Astrocyte of the hippocampus (primary cell): ENCODE data around the gene ADGRL1.

Experiments used
- DNase-seq: peaks from one replicate; pipeline ENCODE4 v3.0.0; 2011; ENCODE audit warnings: low read depth, low spot score

Gene ADGRL1

GRCh38 chr19:14112809-14113385 lies 93.1 kb downstream of the ADGRL1 start:
- DNase-seq = no peak

- DNase-seq = no peak
Measured at GRCh38 chr19:14112051-14112808, 93.7 kb downstream of the ADGRL1 start.

GRCh38 chr19:14111486-14111885 lies 94.5 kb downstream of the ADGRL1 start:
- DNase-seq = no peak

- no peak for DNase-seq
Measured at GRCh38 chr19:14110650-14111049, 95.3 kb downstream of the ADGRL1 start.

DNA sequence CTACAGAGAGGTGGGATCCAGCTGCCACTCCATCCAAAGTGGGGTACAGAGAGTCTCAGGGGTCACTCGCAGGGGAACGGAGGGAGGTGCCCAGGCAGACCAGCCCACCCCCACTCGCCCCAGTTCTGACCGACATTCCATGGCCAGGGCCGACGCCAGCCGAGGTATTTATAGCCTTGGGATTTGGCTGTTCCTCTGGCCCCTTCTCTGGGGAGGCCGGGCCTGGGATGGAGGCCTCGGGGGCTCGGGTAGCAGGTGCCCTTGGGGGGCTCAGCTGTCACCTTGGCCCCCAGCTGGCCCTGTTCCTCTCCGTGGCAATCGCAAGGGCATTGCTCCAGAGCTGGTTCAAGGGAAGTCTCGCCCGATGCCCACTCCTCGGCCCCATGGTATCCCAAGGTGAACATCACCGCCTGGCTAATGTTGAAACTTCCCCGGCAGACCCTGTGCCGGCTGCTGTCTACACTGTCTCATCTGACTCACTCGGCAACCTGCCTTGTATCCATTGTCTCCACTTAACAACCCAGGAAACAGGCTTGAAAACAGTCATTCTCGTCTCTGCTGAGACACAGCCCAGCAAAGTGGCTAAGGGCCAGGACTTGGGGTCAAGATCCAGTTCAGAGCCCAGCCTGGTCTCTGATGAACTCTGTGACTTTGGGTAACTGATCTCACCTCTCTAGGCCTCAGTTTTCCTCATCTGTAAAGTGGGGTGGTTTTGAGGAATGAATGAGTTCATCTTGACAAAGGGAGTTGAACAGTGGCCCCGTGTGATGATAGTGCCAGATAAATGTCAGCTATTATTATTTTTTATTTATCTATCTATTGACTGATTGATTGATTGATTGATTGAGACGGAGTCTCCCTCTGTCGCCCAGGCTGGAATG lies 98.1 kb downstream of the ADGRL1 start:
- DNase-seq = peak; percentile 52

DNA sequence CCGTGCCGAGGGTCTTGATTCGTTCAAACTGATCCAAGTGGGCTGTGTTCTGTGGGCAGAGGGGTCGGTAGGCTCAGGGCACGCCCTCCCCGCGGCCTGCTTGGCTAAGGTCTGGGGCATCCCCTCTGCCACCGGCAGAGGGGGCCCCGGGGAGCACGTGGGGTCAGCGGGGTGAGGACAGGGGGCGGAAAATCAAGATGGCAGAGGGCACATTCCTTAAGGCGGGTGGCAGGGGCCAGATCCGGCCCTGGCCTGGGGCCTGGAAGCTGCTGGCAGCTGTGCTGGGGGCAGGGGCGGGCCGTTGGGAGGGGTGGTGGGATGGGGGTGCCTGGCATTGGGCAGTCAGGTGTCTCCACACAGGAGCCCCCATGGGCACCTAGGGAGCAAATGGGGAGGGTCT lies 99.1 kb downstream of the ADGRL1 start:
- no peak for DNase-seq

DNA sequence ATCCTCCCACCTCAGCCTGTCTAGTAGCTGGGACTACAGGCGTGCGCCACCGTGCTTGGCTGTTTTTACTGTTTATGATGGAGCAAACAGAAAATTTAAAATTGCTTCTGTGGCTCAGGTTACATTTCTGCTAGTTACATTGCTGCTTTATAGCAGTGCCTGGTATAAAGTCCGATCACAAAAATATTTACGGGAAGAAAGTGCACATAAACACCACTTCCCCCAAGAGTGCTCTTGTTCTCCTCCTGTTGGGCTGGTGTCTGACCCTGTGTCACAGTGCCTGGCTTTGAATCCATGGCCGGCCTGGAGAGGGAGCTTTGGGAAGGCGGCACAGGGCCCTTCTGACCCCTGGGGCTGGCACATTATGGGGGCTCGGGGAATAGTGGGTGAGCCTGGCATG lies 100.3 kb downstream of the ADGRL1 start:
- no peak for DNase-seq

DNA sequence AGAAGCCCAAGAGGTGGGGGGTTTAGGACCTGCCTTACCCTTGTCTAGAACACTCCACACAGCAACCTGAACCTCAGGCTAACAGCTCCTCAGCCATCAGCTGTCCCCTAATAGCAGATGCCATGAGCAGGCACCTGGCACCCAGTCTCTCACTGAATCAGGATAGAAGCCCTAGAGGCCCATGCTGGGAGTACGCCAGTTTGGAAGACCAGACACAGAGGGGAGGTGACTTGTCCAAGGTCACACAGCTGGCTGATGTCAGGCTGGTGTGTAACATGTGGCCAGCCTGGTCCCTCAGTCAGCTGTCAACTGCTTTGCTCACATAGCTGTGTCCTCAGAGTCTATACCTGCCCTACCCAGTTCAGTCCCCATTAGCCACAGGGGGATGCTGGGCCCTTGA lies 102.7 kb downstream of the ADGRL1 start:
- no peak for DNase-seq

DNA sequence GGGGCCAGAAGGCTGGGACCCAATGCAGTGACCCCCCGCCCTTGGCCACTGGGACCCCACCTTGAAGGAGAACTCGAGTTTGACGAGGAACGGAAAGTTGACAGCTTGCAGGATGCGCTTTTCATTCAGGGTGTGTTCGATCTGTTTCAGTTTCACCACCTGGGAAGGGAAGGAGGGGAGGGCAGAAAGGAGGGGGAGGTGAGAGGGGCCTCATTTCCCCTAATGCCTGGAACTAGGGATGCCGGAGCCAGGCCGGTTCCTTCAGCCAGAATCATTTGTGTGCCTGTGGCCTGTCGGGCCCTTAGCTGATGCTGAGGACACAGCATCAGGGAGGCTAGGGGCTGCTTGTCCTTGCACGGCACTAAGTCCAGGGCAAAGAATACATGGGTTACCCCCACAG lies 103.2 kb downstream of the ADGRL1 start:
- DNase-seq = no peak

GRCh38 chr19:14102102-14102696 lies 103.8 kb downstream of the ADGRL1 start:
- no peak for DNase-seq

DNA sequence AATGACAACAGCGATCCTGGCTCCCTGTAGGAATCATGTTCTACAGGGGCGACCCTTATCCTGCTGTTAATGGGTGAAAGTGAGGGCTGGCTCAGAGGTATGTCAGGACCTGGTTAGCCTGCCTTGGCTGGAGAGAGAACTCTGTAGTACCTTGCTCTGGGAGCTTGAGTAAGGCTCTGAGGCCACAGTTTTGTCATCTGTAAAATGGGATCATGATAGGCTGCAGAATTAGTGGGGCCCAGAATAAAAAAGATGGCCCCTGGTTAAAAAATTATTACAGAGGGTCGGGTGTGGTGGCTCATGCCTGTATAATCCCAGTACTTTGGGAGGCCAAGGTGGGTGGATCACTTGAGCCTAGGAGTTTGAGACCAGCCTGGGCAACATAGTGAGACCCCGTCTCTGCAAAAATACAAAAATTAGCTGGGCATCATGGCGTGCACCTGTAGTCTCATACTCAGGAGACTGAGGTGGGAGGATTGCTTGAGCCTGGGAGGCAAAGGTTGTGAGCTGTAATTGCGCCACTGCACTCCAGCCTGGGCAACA lies 104.9 kb downstream of the ADGRL1 start:
- DNase-seq = no peak
